Measurements from ENCODE around the gene C1QTNF9. TPM values are rescaled to one million over a fixed set of nuclear protein-coding genes. Genes with fewer than 3 reads are reported as not detected.
"Not testable (repeated sequence)": the region's sequence is repeated elsewhere in the genome, so short reads cannot be mapped to it uniquely, and the experiment has no call there.

Gene C1QTNF9
- total RNA-seq, 1 experiment from 2014 or later: 0.10 TPM

GRCh38 chr13:24323036-24323738 lies 13.8 kb downstream of the C1QTNF9 start:
- Histone ChIP-seq H3K4me3 (ENCODE audit: insufficient read depth, low read depth, low read length) (no peak overlapping the region), H3K27me3 (ENCODE audit: control insufficient read depth, insufficient read depth, low read length) (peaks cover 1% of the 10 kb centered on the region; the same call in 1 of the 2 replicates), H3K36me3 (replicated peaks; ENCODE audit: control insufficient read depth, insufficient read depth, low read length) (no peaks in the 10 kb centered on the region)
- no peak for DNase-seq

GRCh38 chr13:24323739-24324075 lies 14.3 kb downstream of the C1QTNF9 start:
- DNase-seq: no peak
- peaks cover 2% of the 10 kb centered on the region; the same call in 1 of the 2 replicates for H3K27me3 ChIP-seq (ENCODE audit: control insufficient read depth, insufficient read depth, low read length)
- H3K4me3 ChIP-seq (ENCODE audit: insufficient read depth, low read depth, low read length): no peak overlapping the region
- no peaks in the 10 kb centered on the region for H3K36me3 ChIP-seq (replicated peaks; ENCODE audit: control insufficient read depth, insufficient read depth, low read length)

- H3K4me3 ChIP-seq (ENCODE audit: insufficient read depth, low read depth, low read length); H3K36me3 ChIP-seq (replicated peaks; ENCODE audit: control insufficient read depth, insufficient read depth, low read length); DNase-seq; H3K27me3 ChIP-seq (ENCODE audit: control insufficient read depth, insufficient read depth, low read length): not testable (repeated sequence)
Observed at GRCh38 chr13:24327598-24327997, 18.2 kb downstream of the C1QTNF9 start.

GRCh38 chr13:24328145-24328544 lies 18.8 kb downstream of the C1QTNF9 start:
- DNase-seq: no peak
- H3K27me3 ChIP-seq (ENCODE audit: control insufficient read depth, insufficient read depth, low read length): peaks cover 2% of the 10 kb centered on the region; the same call in 1 of the 2 replicates
- H3K4me3 ChIP-seq (ENCODE audit: insufficient read depth, low read depth, low read length): no peak overlapping the region; the same call in 1 of the 2 replicates
- no peaks in the 10 kb centered on the region for H3K36me3 ChIP-seq (replicated peaks; ENCODE audit: control insufficient read depth, insufficient read depth, low read length)

GRCh38 chr13:24338721-24339120 lies 29.3 kb downstream of the C1QTNF9 start:
- no peak overlapping the region for H3K4me3 ChIP-seq (ENCODE audit: insufficient read depth, low read depth, low read length)
- H3K36me3 ChIP-seq (replicated peaks; ENCODE audit: control insufficient read depth, insufficient read depth, low read length): no peaks in the 10 kb centered on the region
- no peaks in the 10 kb centered on the region for H3K27me3 ChIP-seq (ENCODE audit: control insufficient read depth, insufficient read depth, low read length)
- DNase-seq: peak; percentile 25

- H3K27me3 ChIP-seq (ENCODE audit: control insufficient read depth, insufficient read depth, low read length): no peaks in the 10 kb centered on the region
- DNase-seq: peak; percentile 35
- no peak overlapping the region for H3K4me3 ChIP-seq (ENCODE audit: insufficient read depth, low read depth, low read length)
- no peaks in the 10 kb centered on the region for H3K36me3 ChIP-seq (replicated peaks; ENCODE audit: control insufficient read depth, insufficient read depth, low read length)
Observed at GRCh38 chr13:24339937-24340607, 30.7 kb downstream of the C1QTNF9 start.

- Histone ChIP-seq H3K4me3 (ENCODE audit: insufficient read depth, low read depth, low read length) (no peak overlapping the region), H3K36me3 (replicated peaks; ENCODE audit: control insufficient read depth, insufficient read depth, low read length) (no peaks in the 10 kb centered on the region), H3K27me3 (ENCODE audit: control insufficient read depth, insufficient read depth, low read length) (no peaks in the 10 kb centered on the region)
- DNase-seq: peak; percentile 37
Observed at GRCh38 chr13:24340608-24340955, 31.2 kb downstream of the C1QTNF9 start.

- H3K4me3 ChIP-seq (ENCODE audit: insufficient read depth, low read depth, low read length): no peak overlapping the region
- no peaks in the 10 kb centered on the region for H3K27me3 ChIP-seq (ENCODE audit: control insufficient read depth, insufficient read depth, low read length)
- no peaks in the 10 kb centered on the region for H3K36me3 ChIP-seq (replicated peaks; ENCODE audit: control insufficient read depth, insufficient read depth, low read length)
- no peak for DNase-seq
Observed at GRCh38 chr13:24341439-24341838, 32.1 kb downstream of the C1QTNF9 start.

GRCh38 chr13:24348385-24348784 lies 39.0 kb downstream of the C1QTNF9 start:
- H3K27me3 ChIP-seq (ENCODE audit: control insufficient read depth, insufficient read depth, low read length): no peaks in the 10 kb centered on the region
- H3K4me3 ChIP-seq (ENCODE audit: insufficient read depth, low read depth, low read length): no peak overlapping the region
- no peak for DNase-seq
- no peaks in the 10 kb centered on the region for H3K36me3 ChIP-seq (replicated peaks; ENCODE audit: control insufficient read depth, insufficient read depth, low read length)

- Histone ChIP-seq H3K27me3 (ENCODE audit: control insufficient read depth, insufficient read depth, low read length) (no peaks in the 10 kb centered on the region), H3K4me3 (ENCODE audit: insufficient read depth, low read depth, low read length) (no peak overlapping the region), H3K36me3 (replicated peaks; ENCODE audit: control insufficient read depth, insufficient read depth, low read length) (no peaks in the 10 kb centered on the region)
- DNase-seq: no peak
Observed at GRCh38 chr13:24348797-24349515, 39.6 kb downstream of the C1QTNF9 start.

GRCh38 chr13:24349778-24350664 lies 40.6 kb downstream of the C1QTNF9 start:
- H3K27me3 ChIP-seq (ENCODE audit: control insufficient read depth, insufficient read depth, low read length); H3K4me3 ChIP-seq (ENCODE audit: insufficient read depth, low read depth, low read length); DNase-seq; H3K36me3 ChIP-seq (replicated peaks; ENCODE audit: control insufficient read depth, insufficient read depth, low read length): not testable (repeated sequence)

- Histone ChIP-seq H3K4me3 (ENCODE audit: insufficient read depth, low read depth, low read length) (no peak overlapping the region), H3K27me3 (ENCODE audit: control insufficient read depth, insufficient read depth, low read length) (no peaks in the 10 kb centered on the region), H3K36me3 (replicated peaks; ENCODE audit: control insufficient read depth, insufficient read depth, low read length) (no peaks in the 10 kb centered on the region)
- no peak for DNase-seq
Observed at GRCh38 chr13:24351423-24351822, 42.0 kb downstream of the C1QTNF9 start.

GRCh38 chr13:24353736-24354135 lies 44.4 kb downstream of the C1QTNF9 start:
- no peak for DNase-seq
- Histone ChIP-seq H3K4me3 (ENCODE audit: insufficient read depth, low read depth, low read length) (no peak overlapping the region), H3K27me3 (ENCODE audit: control insufficient read depth, insufficient read depth, low read length) (no peaks in the 10 kb centered on the region), H3K36me3 (replicated peaks; ENCODE audit: control insufficient read depth, insufficient read depth, low read length) (no peaks in the 10 kb centered on the region)

GRCh38 chr13:24355103-24355502 lies 45.7 kb downstream of the C1QTNF9 start:
- no peak for DNase-seq
- Histone ChIP-seq H3K27me3 (ENCODE audit: control insufficient read depth, insufficient read depth, low read length) (no peaks in the 10 kb centered on the region), H3K36me3 (replicated peaks; ENCODE audit: control insufficient read depth, insufficient read depth, low read length) (no peaks in the 10 kb centered on the region), H3K4me3 (ENCODE audit: insufficient read depth, low read depth, low read length) (no peak overlapping the region)
